BLaER1 treated with 17β-estradiol and CSF1 and Interleukin-3, amounts not matched to agents 10 nM and 100 nM (cell line): ENCODE results near the gene COPZ1.
"Not testable (repeated sequence)": the region's sequence is repeated elsewhere in the genome, so short reads cannot be mapped to it uniquely, and the experiment has no call there.

Experiments
- H3K27ac ChIP-seq, 11 experiments: shearing (Covaris generic); formaldehyde crosslinking; 2 replicates each; pipeline ENCODE4 v1.8.1; 2022
- H3K27me3 ChIP-seq, 11 experiments: shearing (Covaris generic); formaldehyde crosslinking; 2 replicates each; pipeline ENCODE4 v1.8.1; 2022
- H3K36me3 ChIP-seq, 11 experiments: shearing (Covaris generic); formaldehyde crosslinking; 2 replicates each; pipeline ENCODE4 v1.8.1; 2022
- H3K4me1 ChIP-seq, 10 experiments: shearing (Covaris generic); formaldehyde crosslinking; 2 replicates each; pipeline ENCODE4 v1.8.1; 2022
- H3K4me2 ChIP-seq, 11 experiments: shearing (Covaris generic); formaldehyde crosslinking; 2 replicates each; pipeline ENCODE4 v1.8.1; 2022
- H3K4me3 ChIP-seq, 10 experiments: shearing (Covaris generic); formaldehyde crosslinking; 2 replicates each; pipeline ENCODE4 v1.8.1; 2022
- H3K9ac ChIP-seq, 11 experiments: shearing (Covaris generic); formaldehyde crosslinking; 2 replicates each; pipeline ENCODE4 v1.8.1; 2022
- H3K9me3 ChIP-seq, 11 experiments: shearing (Covaris generic); formaldehyde crosslinking; replicated peaks in 1 of 11; 2 replicates each; pipeline ENCODE4 v1.8.1; 2022
- H4K20me1 ChIP-seq, 11 experiments: shearing (Covaris generic); formaldehyde crosslinking; 2 replicates each; pipeline ENCODE4 v1.8.1; 2022
- Cebpa-rat ChIP-seq, 11 experiments: shearing (Covaris generic); IDR thresholded peaks; 2 replicates each; pipeline ENCODE4 v1.8.1; 2022

Gene COPZ1

GRCh38 chr12:54300732-54301427, 24.1 kb upstream of the COPZ1 start, which contains the start of gene NFE2:
TSS of gene NFE2 (minus strand) at chr12:54301015. CDS start at chr12:54295248, 5,767 bp downstream.
- Histone ChIP-seq H3K36me3 (peaks cover 0 to 43% (median 1%) of the 10 kb centered on the region in 11 experiments; a peak in 11 of 22 replicates), H3K9me3 (no peaks in the 10 kb centered on the region), H3K27me3 (no peaks in the 10 kb centered on the region), H4K20me1 (peaks cover 0 to 18% (median 0%) of the 10 kb centered on the region in 11 experiments; a peak in 9 of 22 replicates), H3K4me2 (peak within 1 kb of the TSS; percentile 92 to 99 (median 96)), H3K4me3 (peak within 1 kb of the TSS; percentile 40 to 98 (median 75)), H3K4me1 (peaks cover 80 to 95% (median 90%) of the 10 kb centered on the region in 10 experiments), H3K27ac (peak within 1 kb of the TSS; percentile 46 to 100 (median 98); a peak in 21 of 22 replicates), H3K9ac (peak within 1 kb of the TSS; percentile 76 to 96 (median 87))
- no peak for TF ChIP-seq Cebpa-rat (IDR thresholded peaks at IDR 0.05)

GRCh38 chr12:54301428-54302048, 23.4 kb upstream of the COPZ1 start:
- peaks cover 80 to 96% (median 90%) of the 10 kb centered on the region in 10 experiments for H3K4me1 ChIP-seq
- H3K4me3 ChIP-seq: peak overlapping the region in 9 of 10 experiments; percentile 56 to 98 (median 76); a peak in 18 of 20 replicates
- H3K9ac ChIP-seq: peak overlapping the region; percentile 76 to 96 (median 87)
- H3K27me3 ChIP-seq: no peaks in the 10 kb centered on the region
- TF ChIP-seq Cebpa-rat (IDR thresholded peaks at IDR 0.05): no peak
- peaks cover 0 to 37% (median 0%) of the 10 kb centered on the region in 11 experiments; a peak in 9 of 22 replicates for H3K36me3 ChIP-seq
- peak overlapping the region; percentile 46 to 100 (median 98); a peak in 21 of 22 replicates for H3K27ac ChIP-seq
- H3K9me3 ChIP-seq: no peaks in the 10 kb centered on the region
- H4K20me1 ChIP-seq: peaks cover 0 to 12% (median 0%) of the 10 kb centered on the region in 11 experiments; a peak in 7 of 22 replicates
- H3K4me2 ChIP-seq: peak overlapping the region; percentile 92 to 99 (median 96)

GRCh38 chr12:54303640-54304039, 21.3 kb upstream of the COPZ1 start:
- Histone ChIP-seq H3K9me3 (no peaks in the 10 kb centered on the region), H3K4me3 (peak overlapping the region in 6 of 10 experiments; percentile 9 to 98 (median 80); a peak in 8 of 20 replicates), H4K20me1 (no peaks in the 10 kb centered on the region), H3K9ac (peak overlapping the region in 10 of 11 experiments; percentile 61 to 96 (median 89); a peak in 20 of 22 replicates), H3K36me3 (peaks cover 0 to 16% (median 0%) of the 10 kb centered on the region in 11 experiments; a peak in 7 of 22 replicates), H3K27me3 (no peaks in the 10 kb centered on the region), H3K4me1 (peaks cover 81 to 94% (median 90%) of the 10 kb centered on the region in 10 experiments), H3K27ac (peak overlapping the region; percentile 46 to 100 (median 98); a peak in 21 of 22 replicates), H3K4me2 (peak overlapping the region; percentile 85 to 99 (median 96))
- no peak for TF ChIP-seq Cebpa-rat (IDR thresholded peaks at IDR 0.05)

GRCh38 chr12:54304187-54304810, 20.6 kb upstream of the COPZ1 start:
- H3K4me2 ChIP-seq: peak overlapping the region; percentile 85 to 99 (median 96)
- peaks cover 78 to 88% (median 86%) of the 10 kb centered on the region in 10 experiments for H3K4me1 ChIP-seq
- H3K9me3 ChIP-seq: no peaks in the 10 kb centered on the region
- TF ChIP-seq Cebpa-rat (IDR thresholded peaks at IDR 0.05): peak; percentile 88 to 100 (median 99)
- peak overlapping the region; percentile 61 to 96 (median 90); a peak in 21 of 22 replicates for H3K9ac ChIP-seq
- H4K20me1 ChIP-seq: no peaks in the 10 kb centered on the region
- peak overlapping the region; percentile 64 to 100 (median 98); a peak in 21 of 22 replicates for H3K27ac ChIP-seq
- H3K27me3 ChIP-seq: no peaks in the 10 kb centered on the region
- peak overlapping the region; percentile 20 to 98 (median 50); a peak in 17 of 20 replicates for H3K4me3 ChIP-seq
- H3K36me3 ChIP-seq: peaks cover 0 to 10% (median 0%) of the 10 kb centered on the region in 11 experiments; a peak in 7 of 22 replicates

GRCh38 chr12:54306925-54307741, 17.8 kb upstream of the COPZ1 start:
- Histone ChIP-seq H3K27ac (peak overlapping the region in 10 of 11 experiments; percentile 39 to 100 (median 98); a peak in 19 of 22 replicates), H3K4me3 (peak overlapping the region in 3 of 10 experiments; percentile 14 to 20 (median 15); a peak in 3 of 20 replicates), H3K9me3 (no peaks in the 10 kb centered on the region), H3K4me2 (peak overlapping the region; percentile 63 to 99 (median 94)), H4K20me1 (no peaks in the 10 kb centered on the region), H3K9ac (peak overlapping the region in 9 of 11 experiments; percentile 25 to 96 (median 55); a peak in 13 of 22 replicates), H3K36me3 (0 out of 22 replicates have a peak, but pooled peaks cover 0 to 4% (median 0%) of the 10 kb centered on the region in 11 experiments), H3K4me1 (peaks cover 56 to 100% (median 68%) of the 10 kb centered on the region in 10 experiments), H3K27me3 (no peaks in the 10 kb centered on the region)
- peak in 3 of 11 experiments; percentile 36 to 65 (median 59); a peak in 5 of 22 replicates for TF ChIP-seq Cebpa-rat (IDR thresholded peaks at IDR 0.05)

- H3K27ac ChIP-seq: peak overlapping the region in 3 of 11 experiments; percentile 1 to 19 (median 13); a peak in 1 of 22 replicates
These were observed 13.9 kb upstream of the COPZ1 start for GRCh38 chr12:54311051-54311450.

GRCh38 chr12:54312309-54312708, 12.6 kb upstream of the COPZ1 start:
- H3K9ac ChIP-seq, H3K4me3 ChIP-seq, H4K20me1 ChIP-seq, H3K9me3 ChIP-seq, H3K27me3 ChIP-seq: not testable (repeated sequence)
- Histone ChIP-seq H3K4me1 (peaks cover 10 to 75% (median 30%) of the 10 kb centered on the region in 10 experiments), H3K4me2 (peak overlapping the region in 5 of 11 experiments; percentile 4 to 49 (median 33); a peak in 6 of 22 replicates), H3K36me3 (peaks cover 0 to 11% (median 0%) of the 10 kb centered on the region in 11 experiments; a peak in 3 of 22 replicates), H3K27ac (peak overlapping the region in 7 of 11 experiments; percentile 3 to 32 (median 9); a peak in 6 of 22 replicates)

More at GRCh38 chr12:54311051-54311450, 13.9 kb upstream of the COPZ1 start:
- no peak overlapping the region for H3K9ac ChIP-seq
- no peaks in the 10 kb centered on the region for H3K27me3 ChIP-seq
- no peaks in the 10 kb centered on the region for H4K20me1 ChIP-seq
- H3K4me3 ChIP-seq: no peak overlapping the region
- no peak for TF ChIP-seq Cebpa-rat (IDR thresholded peaks at IDR 0.05)
- peaks cover 0 to 10% (median 0%) of the 10 kb centered on the region in 11 experiments; a peak in 2 of 22 replicates for H3K9me3 ChIP-seq
- peaks cover 22 to 80% (median 42%) of the 10 kb centered on the region in 10 experiments for H3K4me1 ChIP-seq
- H3K4me2 ChIP-seq: peak overlapping the region in 2 of 11 experiments; percentile 0 to 39; a peak in 2 of 22 replicates
- peaks cover 0 to 11% (median 0%) of the 10 kb centered on the region in 11 experiments; a peak in 3 of 22 replicates for H3K36me3 ChIP-seq
